Measurements from ENCODE around the gene PLA2G6. TPM values are rescaled to one million over a fixed set of nuclear protein-coding genes. Genes with fewer than 3 reads are reported as not detected.

The PLA2G6 gene
- total and polyA plus RNA-seq, 2 of the 13 experiments (the other 11 are each of a cell fraction or from before 2014, with no cell fraction given), result 4.8 to 11.5 TPM

GRCh38 chr22:38201711-38202436 is 20.2 kb upstream of the PLA2G6 start, which contains the start of gene MAFF:
Gene MAFF, plus strand, starts transcription at chr22:38201994. Its CDS starts 11,860 bp downstream, at chr22:38213854.
- WGBS (ENCODE audit: low lambda C conversion rate), result under 1% methylated on average over 36 of the region's 85 CpGs
- POLR2A ChIA-PET, result interaction anchor here (0.9 to 3.3 kb wide), 15 partner anchors 10 to 94 kb away, joined by 3 to 26 read pairs (median 4); partner anchors contain the start of genes BAIAP2L2 and PLA2G6
- Histone ChIP-seq H3K27me3 (ENCODE audit: control insufficient read depth in 1 of 2, insufficient read depth in 2 of 2, low read length in 2 of 2) (no peaks in the 10 kb centered on the region), H4K20me1 (ENCODE audit: insufficient read depth, low read length) (peaks cover 41% of the 10 kb centered on the region; the same call in 1 of the 2 replicates), H3K27ac (ENCODE audit: extremely low read length, insufficient read depth, low read length) (peak within 1 kb of the TSS; percentile 90), H3K4me3 (replicated peaks in 1 of 3; ENCODE audit: insufficient read depth in 1 of 3, low read depth in 2 of 3, low read length in 3 of 3) (peak within 1 kb of the TSS; percentile 78 to 88 (median 83)), H3K9ac (ENCODE audit: insufficient read depth, low read depth, low read length) (peak within 1 kb of the TSS; percentile 98), H3K79me2 (ENCODE audit: insufficient read depth, low read length) (peaks cover 44% of the 10 kb centered on the region), H3K36me3 (replicated peaks in 1 of 2; ENCODE audit: control insufficient read depth in 1 of 2, insufficient read depth in 2 of 2, low read length in 2 of 2) (peaks cover 0 to 5% of the 10 kb centered on the region in 2 experiments; a peak in 2 of 5 replicates), H2AFZ (ENCODE audit: low read length) (peak within 1 kb of the TSS; percentile 44), H3K9me3 (ENCODE audit: low read length) (no peaks in the 10 kb centered on the region), H3K4me2 (ENCODE audit: low read depth, low read length) (peak within 1 kb of the TSS; percentile 93), H3K4me1 (ENCODE audit: insufficient read depth, low read length) (peaks cover 51% of the 10 kb centered on the region)
- ATAC-seq, result peak; percentile 82
- CTCF ChIA-PET (ENCODE audit: low intra/inter-chr PET ratio, low total read pairs), result no interaction called here
- in situ Hi-C loops (cut with HindIII; ENCODE audit: extremely low pct_ligation_motif_present, low pct_unique_long_range_greater_than_20kb) (loop anchor here (10.0 kb wide), 1 partner anchor 87 kb away; the partner anchor contains the start of gene BAIAP2L2), intact Hi-C loops (cut with micrococcal nuclease; ENCODE audit: unreplicated experiment) (loop anchor here (2.0 to 5.0 kb wide), 2 partner anchors 15 to 90 kb away; partner anchors contain the start of gene BAIAP2L2)
- peak; percentile 92 for DNase-seq (ENCODE audit: low spot score)
- FAIRE-seq, result peak; percentile 44
- BruUV-seq (replicated peaks), result TSS peak; percentile 63
- TF ChIP-seq AKAP8 (CRISPR knock-in tag; IDR thresholded peaks at IDR 0.05) (0 out of 2 replicates have a peak, but pooled peaks have one; percentile 9), ETS1 (CRISPR knock-in tag; IDR thresholded peaks at IDR 0.05) (no peak), ZNF225 (CRISPR knock-in tag; IDR thresholded peaks at IDR 0.05) (peak; percentile 67; the same call in 1 of the 2 replicates), HHEX (CRISPR knock-in tag; IDR thresholded peaks at IDR 0.05) (no peak), KLF16 (CRISPR knock-in tag; IDR thresholded peaks at IDR 0.05) (peak in 1 of 2 experiments; percentile 83; a peak in 1 of 4 replicates), FOXP4 (CRISPR knock-in tag; IDR thresholded peaks at IDR 0.05) (peak; percentile 46), AGO1 (IDR thresholded peaks at IDR 0.05; ENCODE audit: low read depth, low read length, poor library complexity, severe bottlenecking) (no peak), MYC (CRISPR knock-in tag; IDR thresholded peaks at IDR 0.05; ENCODE audit: borderline replicate concordance) (no peak), ZNF296 (CRISPR knock-in tag; conservative IDR thresholded peaks at IDR 0.05) (no peak), GLI4 (CRISPR knock-in tag; IDR thresholded peaks at IDR 0.05; ENCODE audit: borderline replicate concordance) (no peak), KLF13 (CRISPR knock-in tag; IDR thresholded peaks at IDR 0.05) (no peak), THAP9 (CRISPR knock-in tag; IDR thresholded peaks at IDR 0.05; ENCODE audit: borderline replicate concordance) (no peak), PHF5A (CRISPR knock-in tag; IDR thresholded peaks at IDR 0.05; ENCODE audit: low read depth, unreplicated experiment) (no peak), ZNF777 (CRISPR knock-in tag; IDR thresholded peaks at IDR 0.05) (peak; percentile 91; the same call in 1 of the 2 replicates), E2F1 (CRISPR knock-in tag; IDR thresholded peaks at IDR 0.05) (no peak)
